GM12878 (cell line): ENCODE results near the gene CRYBB1. TPM values are rescaled to one million over a fixed set of nuclear protein-coding genes. Genes with fewer than 3 reads are reported as not detected.

Experiments used
- ATAC-seq: fragments of 200-7000 bp; cut with Tn5 transposase; 3 replicates; pipeline ENCODE4 v1.9.1; 2020; ENCODE audit warnings: mild to moderate bottlenecking, moderate library complexity
- BruUV-seq: library from RNA; stranded (reverse); fragments of 400-500 nt; replicated peaks from 2 replicates; lab custom pipeline; 2021; lab: Mats Ljungman, UMichigan
- CTCF ChIA-PET: fragments of 300-600 bp; sonication (Branson Sonifier 250); formaldehyde crosslinking; extraction: SDS; loops from one replicate; lab custom pipeline; 2021; ENCODE audit warnings: inconsistent platforms; lab: Yijun Ruan, JAX
- POLR2A ChIA-PET: fragments of 350-600 bp; formaldehyde crosslinking; extraction: SDS; loops from one replicate; lab custom pipeline; 2021; ENCODE audit warnings: inconsistent platforms; lab: Charles Lee
- RAD21 ChIA-PET: fragments of 300-600 bp; sonication (Branson Sonifier 250); formaldehyde crosslinking; loops from one replicate; lab custom pipeline; 2023; ENCODE audit warnings: antibody characterized with exemption; ENCODE audit not compliant: unreplicated experiment; lab: Charles Lee
- SMC1A ChIA-PET: fragments of 300-600 bp; sonication (Branson Sonifier 250); formaldehyde crosslinking; loops from one replicate; lab custom pipeline; 2023; ENCODE audit not compliant: unreplicated experiment, uncharacterized antibody; lab: Charles Lee
- DNase-seq: peaks from one replicate; pipeline ENCODE4 v3.0.0-alpha.2; 2011; ENCODE audit warnings: low read depth, low spot score
- FAIRE-seq: peaks from 3 replicates; lab custom pipeline; 2011; peaks lifted over from hg19 to GRCh38; lab: Jason Lieb, UNC
- H2AFZ ChIP-seq: 2 replicates; pipeline ENCODE4 v1.6.0; 2011; ENCODE audit warnings: low read depth, low read length, control low read depth; ENCODE audit not compliant: control insufficient read depth
- H3K27ac ChIP-seq: 2 replicates; pipeline ENCODE4 v1.5.1; 2011; ENCODE audit warnings: control low read depth; ENCODE audit not compliant: control insufficient read depth, insufficient read depth
- H3K27me3 ChIP-seq, 2 experiments: replicated peaks in 1 of 2; 2 replicates each; pipeline versions ENCODE4 v1.6.0 to v1.6.1; 2011; ENCODE audit warnings: low read length in 1 of 2; ENCODE audit not compliant: control insufficient read depth in 2 of 2, insufficient read depth in 2 of 2
- H3K36me3 ChIP-seq, 2 experiments: 2 replicates each; pipeline ENCODE4 v1.5.1; 2011; ENCODE audit warnings: low read length in 1 of 2; ENCODE audit not compliant: control insufficient read depth in 2 of 2, insufficient read depth in 2 of 2
- H3K4me1 ChIP-seq: 2 replicates; pipeline ENCODE4 v1.6.1; 2011; ENCODE audit warnings: mild to moderate bottlenecking, low read length, moderate library complexity, mixed read lengths; ENCODE audit not compliant: control insufficient read depth, insufficient read depth
- H3K4me2 ChIP-seq: 2 replicates; pipeline ENCODE4 v1.6.0; 2011; ENCODE audit warnings: control low read depth; ENCODE audit not compliant: control insufficient read depth, insufficient read depth
- H3K4me3 ChIP-seq: fragments of 200-600 bp; sonication (generic); 2 replicates; pipeline ENCODE4 v1.5.1; 2016
- H3K79me2 ChIP-seq: 2 replicates; pipeline ENCODE4 v1.6.0; 2011; ENCODE audit warnings: low read length; ENCODE audit not compliant: control insufficient read depth, insufficient read depth
- H3K9ac ChIP-seq: 2 replicates; pipeline ENCODE4 v1.8.0; 2011; ENCODE audit warnings: low read length, control low read depth, mixed read lengths; ENCODE audit not compliant: control insufficient read depth, insufficient read depth
- H3K9me3 ChIP-seq: replicated peaks from 3 replicates; pipeline ENCODE4 v1.5.1; 2011; ENCODE audit warnings: mild to moderate bottlenecking, low read length; ENCODE audit not compliant: control insufficient read depth, insufficient read depth
- H4K20me1 ChIP-seq: 2 replicates; pipeline ENCODE4 v1.6.0; 2011; ENCODE audit not compliant: control insufficient read depth, insufficient read depth
- E2F4 ChIP-seq: IDR thresholded peaks from 2 replicates; pipeline ENCODE4 v1.6.1; 2012; ENCODE audit warnings: low read depth, low read length, improper control_type of control experiment
- IRF3 ChIP-seq: fragments of 450-650 bp; IDR thresholded peaks from 2 replicates; pipeline ENCODE4 v1.6.1; 2014; ENCODE audit warnings: mild to moderate bottlenecking
- NFYB ChIP-seq: IDR thresholded peaks from 2 replicates; pipeline ENCODE4 v1.6.1; 2011; ENCODE audit warnings: low read depth, mild to moderate bottlenecking, low read length, improper control_type of control experiment, moderate library complexity; ENCODE audit not compliant: insufficient read depth
- POLR2AphosphoS2 ChIP-seq: IDR thresholded peaks from 2 replicates; pipeline ENCODE4 v1.6.1; 2011; ENCODE audit warnings: low read depth, mild to moderate bottlenecking, low read length, improper control_type of control experiment, moderate library complexity
- RBBP5 ChIP-seq: fragments of 200-600 bp; sonication (generic); conservative IDR thresholded peaks from 2 replicates; pipeline ENCODE4 v1.6.1; 2016
- TAF1 ChIP-seq: IDR thresholded peaks from 2 replicates; pipeline ENCODE4 v1.6.1; 2011; ENCODE audit warnings: mild to moderate bottlenecking, low read depth, low read length, borderline replicate concordance
- WGBS: methylation state at CpG from one replicate; pipeline ENCODE4 v1.1.6; 2016; ENCODE audit warnings: low lambda C conversion rate; ENCODE audit not compliant: insufficient replicate concordance, insufficient coverage; ENCODE audit errors: missing lambda C conversion rate; 5-methylcytosine and 5-hydroxymethylcytosine counted together
- in situ Hi-C: fragments of 300-500 bp; cut with MboI; formaldehyde crosslinking; loops from 9 replicates; pipeline ENCODE4 v1.14.3; 2018; ENCODE audit warnings: mixed read lengths
- intact Hi-C: fragments of 100-400 bp; cut with micrococcal nuclease; formaldehyde crosslinking; loops from one replicate; pipeline ENCODE4 v1.14.2; 2022; ENCODE audit not compliant: unreplicated experiment
- polyA plus RNA-seq, 11 experiments: library from polyadenylated mRNA; depleted of rRNA in 4 of 11; unstranded in 6 of 11; stranded (reverse) in 5 of 11; fragments of >200 nt; fragmentation: Nextera tagmentation in 4 of 11; fragmentation: Illumina TruSeq in 1 of 11; extraction: Ambion mirVana in 4 of 11; extraction: Trizol in 1 of 11; gene quantifications; 1 replicate in 1 of 11; 2 replicates in 10 of 11; pipeline versions ENCODE4 v1.2.1 to v1.2.3, GENCODE V29; 2011 to 2016; ENCODE audit warnings: inconsistent platforms in 2 of 11, missing spikeins in 2 of 11, low read depth in 1 of 11
- total RNA-seq, 4 experiments: library from RNA; depleted of rRNA in 3 of 4; stranded (reverse); fragments of >200 nt in 3 of 4; fragmentation: Illumina TruSeq in 1 of 4; extraction: Trizol in 1 of 4; gene quantifications; 2 replicates each; pipeline versions ENCODE4 v1.2.1 to v1.2.3, GENCODE V29; 2013 to 2021
- TF ChIP-seq, protein P1 (sequence below): fragments of 450-650 bp; IDR thresholded peaks from 2 replicates; pipeline ENCODE4 v1.6.1; 2017; ENCODE audit warnings: mild to moderate bottlenecking, low read depth, inconsistent platforms; ENCODE audit not compliant: poor library complexity, severe bottlenecking
- TF ChIP-seq, protein P2 (sequence below): fragments of 450-650 bp; IDR thresholded peaks from 2 replicates; pipeline ENCODE4 v1.6.1; 2017; ENCODE audit warnings: borderline replicate concordance

The CRYBB1 gene
- total and polyA plus RNA-seq, 10 of the 15 experiments (the other 5 are each of a cell fraction or from before 2014, with no cell fraction given), result 0.09 to 0.64 (median 0.23) TPM; not detected in 5

GRCh38 chr22:26550498-26551033 is 67.3 kb downstream of the CRYBB1 start:
- in situ Hi-C loops, result no loop called here
- TF ChIP-seq, protein P1, sequence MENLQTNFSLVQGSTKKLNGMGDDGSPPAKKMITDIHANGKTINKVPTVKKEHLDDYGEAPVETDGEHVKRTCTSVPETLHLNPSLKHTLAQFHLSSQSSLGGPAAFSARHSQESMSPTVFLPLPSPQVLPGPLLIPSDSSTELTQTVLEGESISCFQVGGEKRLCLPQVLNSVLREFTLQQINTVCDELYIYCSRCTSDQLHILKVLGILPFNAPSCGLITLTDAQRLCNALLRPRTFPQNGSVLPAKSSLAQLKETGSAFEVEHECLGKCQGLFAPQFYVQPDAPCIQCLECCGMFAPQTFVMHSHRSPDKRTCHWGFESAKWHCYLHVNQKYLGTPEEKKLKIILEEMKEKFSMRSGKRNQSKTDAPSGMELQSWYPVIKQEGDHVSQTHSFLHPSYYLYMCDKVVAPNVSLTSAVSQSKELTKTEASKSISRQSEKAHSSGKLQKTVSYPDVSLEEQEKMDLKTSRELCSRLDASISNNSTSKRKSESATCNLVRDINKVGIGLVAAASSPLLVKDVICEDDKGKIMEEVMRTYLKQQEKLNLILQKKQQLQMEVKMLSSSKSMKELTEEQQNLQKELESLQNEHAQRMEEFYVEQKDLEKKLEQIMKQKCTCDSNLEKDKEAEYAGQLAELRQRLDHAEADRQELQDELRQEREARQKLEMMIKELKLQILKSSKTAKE, result no peak
- TF ChIP-seq E2F4 (no peak), NFYB (no peak), TAF1 (no peak), POLR2AphosphoS2 (no peak), RBBP5 (no peak), IRF3 (no peak)
- TF ChIP-seq, protein P2, sequence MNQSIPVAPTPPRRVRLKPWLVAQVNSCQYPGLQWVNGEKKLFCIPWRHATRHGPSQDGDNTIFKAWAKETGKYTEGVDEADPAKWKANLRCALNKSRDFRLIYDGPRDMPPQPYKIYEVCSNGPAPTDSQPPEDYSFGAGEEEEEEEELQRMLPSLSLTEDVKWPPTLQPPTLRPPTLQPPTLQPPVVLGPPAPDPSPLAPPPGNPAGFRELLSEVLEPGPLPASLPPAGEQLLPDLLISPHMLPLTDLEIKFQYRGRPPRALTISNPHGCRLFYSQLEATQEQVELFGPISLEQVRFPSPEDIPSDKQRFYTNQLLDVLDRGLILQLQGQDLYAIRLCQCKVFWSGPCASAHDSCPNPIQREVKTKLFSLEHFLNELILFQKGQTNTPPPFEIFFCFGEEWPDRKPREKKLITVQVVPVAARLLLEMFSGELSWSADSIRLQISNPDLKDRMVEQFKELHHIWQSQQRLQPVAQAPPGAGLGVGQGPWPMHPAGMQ, result no peak
- Histone ChIP-seq H3K4me1 (no peaks in the 10 kb centered on the region), H3K4me3 (no peak overlapping the region), H4K20me1 (no peaks in the 10 kb centered on the region), H2AFZ (no peak overlapping the region), H3K79me2 (no peaks in the 10 kb centered on the region; the same call in 1 of the 2 replicates), H3K4me2 (no peak overlapping the region), H3K36me3 (no peaks in the 10 kb centered on the region; a peak in 1 of 4 replicates), H3K9ac (no peak overlapping the region), H3K9me3 (no peaks in the 10 kb centered on the region), H3K27ac (no peak overlapping the region), H3K27me3 (no peaks in the 10 kb centered on the region)
- DNase-seq (no peak), ATAC-seq (no peak), FAIRE-seq (no peak)
- SMC1A ChIA-PET, result no interaction called here
- RAD21 ChIA-PET, result no interaction called here
- no TSS peak for BruUV-seq
- intact Hi-C loops, result no loop called here
- CTCF ChIA-PET, result interaction anchor here (1.0 to 1.1 kb wide), 2 partner anchors 9 to 19 kb away, joined by 3 to 4 read pairs; no protein-coding TSS in a partner anchor
- WGBS, result 70% methylated on average over 8 of the region's 8 CpGs
- POLR2A ChIA-PET, result no interaction called here
